GM13976 (cell line): ENCODE results near the gene SCAND1.
A peak's percentile ranks its signal among the peaks of the same experiment; 100 is the strongest.
"Not testable (repeated sequence)": the region's sequence is repeated elsewhere in the genome, so short reads cannot be mapped to it uniquely, and the experiment has no call there.

Source experiments
- DNase-seq: peaks from one replicate; pipeline ENCODE4 v3.0.0; 2012; ENCODE audit warnings: low spot score
- in situ Hi-C: fragments of 300-500 bp; cut with MboI; formaldehyde crosslinking; loops from one replicate; pipeline ENCODE4 v1.12.0; 2022; ENCODE audit warnings: low sequenced_read_pairs, mixed read lengths, inconsistent platforms; ENCODE audit not compliant: unreplicated experiment
- TF ChIP-seq, protein P1 (sequence below): IDR thresholded peaks from 2 replicates; pipeline ENCODE4 v1.5.1; 2012; ENCODE audit warnings: borderline replicate concordance, mild to moderate bottlenecking; ENCODE audit not compliant: insufficient read depth; ENCODE audit errors: extremely low read depth, missing control alignments, control extremely low read depth

The SCAND1 gene

DNA sequence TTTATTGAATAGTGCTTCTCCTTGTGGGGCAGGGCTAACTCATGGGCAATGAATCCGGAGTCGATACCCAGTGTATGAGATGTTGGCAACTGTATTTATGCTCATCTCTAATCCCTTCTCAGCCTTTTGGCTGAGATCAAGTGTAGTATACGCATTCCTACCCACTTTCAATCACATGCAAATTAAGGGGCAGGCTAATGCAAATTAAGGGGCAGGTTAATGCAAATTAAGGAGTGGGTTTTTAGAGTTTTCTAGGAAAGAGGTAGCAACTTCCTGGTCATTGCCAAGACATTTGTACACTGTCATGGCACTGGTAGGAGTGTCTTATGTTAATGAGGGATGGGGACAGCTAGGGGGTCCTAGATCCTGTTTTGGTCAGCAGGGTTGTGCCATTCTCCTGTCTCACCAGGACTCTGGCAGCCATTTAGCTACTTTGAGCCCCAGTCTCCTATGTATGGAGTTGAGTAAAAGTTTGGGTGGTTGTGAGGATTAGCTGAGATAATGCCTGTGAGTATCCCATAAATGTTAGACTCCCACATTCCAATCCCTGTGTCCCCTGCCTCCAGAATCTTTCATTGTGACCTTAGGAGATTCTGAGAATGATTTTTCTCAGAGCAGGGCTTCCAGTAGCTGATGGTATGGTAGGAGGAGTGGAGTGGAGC is 13.8 kb upstream of the SCAND1 start, which contains the start of gene CNBD2:
Gene CNBD2, plus strand, starts transcription at position 612 of the 662 bp plus-strand sequence. CDS start 173 bp downstream, outside the sequence.
- DNase-seq = no peak
- in situ Hi-C loops = no loop called here
- TF ChIP-seq, protein P1, sequence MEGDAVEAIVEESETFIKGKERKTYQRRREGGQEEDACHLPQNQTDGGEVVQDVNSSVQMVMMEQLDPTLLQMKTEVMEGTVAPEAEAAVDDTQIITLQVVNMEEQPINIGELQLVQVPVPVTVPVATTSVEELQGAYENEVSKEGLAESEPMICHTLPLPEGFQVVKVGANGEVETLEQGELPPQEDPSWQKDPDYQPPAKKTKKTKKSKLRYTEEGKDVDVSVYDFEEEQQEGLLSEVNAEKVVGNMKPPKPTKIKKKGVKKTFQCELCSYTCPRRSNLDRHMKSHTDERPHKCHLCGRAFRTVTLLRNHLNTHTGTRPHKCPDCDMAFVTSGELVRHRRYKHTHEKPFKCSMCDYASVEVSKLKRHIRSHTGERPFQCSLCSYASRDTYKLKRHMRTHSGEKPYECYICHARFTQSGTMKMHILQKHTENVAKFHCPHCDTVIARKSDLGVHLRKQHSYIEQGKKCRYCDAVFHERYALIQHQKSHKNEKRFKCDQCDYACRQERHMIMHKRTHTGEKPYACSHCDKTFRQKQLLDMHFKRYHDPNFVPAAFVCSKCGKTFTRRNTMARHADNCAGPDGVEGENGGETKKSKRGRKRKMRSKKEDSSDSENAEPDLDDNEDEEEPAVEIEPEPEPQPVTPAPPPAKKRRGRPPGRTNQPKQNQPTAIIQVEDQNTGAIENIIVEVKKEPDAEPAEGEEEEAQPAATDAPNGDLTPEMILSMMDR = no peak

DNA sequence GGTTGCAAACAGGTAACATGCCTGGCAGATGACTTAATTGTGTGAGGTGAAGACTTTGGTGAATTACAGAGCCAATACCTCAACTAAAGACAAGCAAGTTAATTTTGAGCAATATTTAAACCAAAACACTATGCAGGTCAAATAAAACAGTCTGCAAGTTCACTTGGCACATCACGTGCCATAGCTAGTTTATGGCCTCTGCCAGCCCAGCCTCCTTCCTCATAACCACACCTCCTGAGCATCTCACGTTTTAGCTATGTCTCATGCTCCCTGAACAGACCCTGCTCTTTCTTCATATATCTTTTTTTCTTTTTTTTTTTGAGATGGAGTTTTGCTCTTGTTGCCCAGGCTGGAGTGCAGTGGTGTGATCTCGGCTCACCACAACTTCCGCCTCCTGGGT is 9.6 kb upstream of the SCAND1 start:
- in situ Hi-C loops = no loop called here
- TF ChIP-seq, protein P1 = no peak

DNA sequence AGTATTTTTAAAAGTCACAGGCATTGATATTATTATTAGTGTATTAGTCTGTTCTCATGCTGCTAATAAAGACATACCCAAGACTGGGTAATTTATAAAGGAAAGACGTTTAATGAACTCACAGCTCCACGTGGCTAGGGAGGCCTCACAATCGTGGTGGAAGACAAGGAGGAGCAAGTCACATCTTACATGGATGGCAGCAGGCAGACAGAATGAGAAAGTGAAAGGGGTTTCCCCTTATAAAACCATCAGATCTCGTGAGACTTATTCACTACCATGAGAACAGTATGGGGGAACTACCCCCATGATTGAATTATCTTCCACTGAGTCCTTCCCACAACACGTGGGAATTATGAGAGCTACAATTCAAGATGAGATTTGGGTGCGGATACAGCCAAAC is 5.0 kb upstream of the SCAND1 start:
- in situ Hi-C loops, DNase-seq: not testable (repeated sequence)

More for the DNA sequence above, 9.6 kb upstream of the SCAND1 start:
- DNase-seq = no peak

DNA sequence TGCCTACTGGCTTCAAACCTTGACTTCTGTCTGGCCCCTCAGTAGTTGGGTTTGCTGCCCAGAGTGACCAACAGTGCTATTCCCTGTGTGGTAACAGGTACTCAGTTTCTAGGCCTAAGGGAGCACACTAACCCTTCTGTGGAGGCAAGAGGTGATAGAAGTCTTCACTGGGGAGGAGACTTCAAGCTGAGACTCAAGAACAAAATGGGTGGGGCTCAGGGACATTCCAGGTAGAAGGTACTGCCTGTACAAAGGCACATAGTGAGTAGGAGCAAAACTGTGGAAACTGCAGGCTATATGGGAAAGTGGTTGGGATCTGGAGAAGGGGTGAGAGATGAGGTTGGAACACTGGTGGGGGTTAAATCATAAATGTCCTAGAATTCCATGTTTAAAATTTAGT is 2.3 kb upstream of the SCAND1 start:
- TF ChIP-seq, protein P1 = no peak
- no peak for DNase-seq
- in situ Hi-C loops = no loop called here

DNA sequence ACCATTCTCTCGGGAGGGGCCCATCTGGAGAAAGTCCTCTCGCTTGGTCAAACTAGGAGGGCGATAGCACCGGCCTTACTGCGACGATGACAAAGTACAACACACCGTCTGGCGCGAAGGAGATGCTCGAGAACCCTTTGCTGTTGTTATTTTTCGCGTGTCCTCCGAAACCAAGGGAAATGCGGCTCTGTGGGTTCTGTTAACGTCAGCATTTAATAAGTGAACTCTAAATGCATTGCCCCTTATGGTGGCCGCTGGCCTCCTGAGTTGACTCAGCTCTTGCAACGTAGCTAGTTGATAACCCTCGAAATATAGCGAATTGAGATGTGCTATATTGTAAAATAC is 577 bp upstream of the SCAND1 start:
- DNase-seq = no peak
- in situ Hi-C loops = no loop called here

DNA sequence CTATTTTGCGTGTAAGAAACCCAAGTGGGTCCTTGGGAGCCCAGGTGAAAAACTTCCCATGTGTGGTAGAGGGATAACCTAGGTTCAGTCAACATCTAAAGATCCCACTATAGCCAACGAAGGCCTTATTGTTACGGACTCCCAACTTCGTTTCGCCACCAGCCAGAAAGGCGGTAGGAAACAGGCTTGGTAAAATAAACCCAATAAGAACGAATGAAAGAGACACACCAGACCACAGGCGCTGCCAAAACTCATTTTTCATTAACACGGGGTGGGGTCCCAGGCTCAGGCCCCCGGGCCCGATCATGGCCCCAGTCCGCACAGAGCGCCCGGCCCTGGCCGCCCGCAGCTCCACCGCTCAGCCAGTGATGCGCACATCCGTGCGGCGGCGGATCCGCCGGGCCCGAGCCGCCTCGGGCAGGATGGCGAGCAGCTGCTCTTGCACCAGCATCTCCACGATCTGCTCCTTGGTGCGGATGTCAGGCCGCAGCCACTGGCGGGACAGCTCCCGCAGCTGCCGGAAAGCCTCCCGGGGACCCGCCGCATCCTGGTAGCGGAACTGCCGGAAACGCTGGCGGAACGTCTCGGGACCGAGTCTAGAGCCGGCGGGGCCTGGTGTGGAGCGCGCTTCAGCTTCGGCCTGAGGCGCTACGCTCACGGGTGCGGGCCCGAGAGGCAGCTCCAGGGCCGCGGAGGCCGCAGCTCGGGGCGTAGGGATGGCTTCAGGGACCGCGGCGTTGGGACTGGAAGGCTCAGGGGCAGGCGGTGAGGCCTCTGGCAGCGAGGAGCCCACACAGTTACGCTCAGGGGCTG is 709 bp downstream of the SCAND1 start:
- peak; percentile 61 for DNase-seq
- TF ChIP-seq, protein P1 = no peak
- in situ Hi-C loops = no loop called here

More for the DNA sequence above, 577 bp upstream of the SCAND1 start:
- TF ChIP-seq, protein P1 = no peak
